Measurements from ENCODE around the gene PPM1G.
A peak's percentile ranks its signal among the peaks of the same experiment; 100 is the strongest.

Gene PPM1G

GRCh38 chr2:27379836-27380625 lies 29.4 kb downstream of the PPM1G start:
- peak overlapping the region; percentile 80 for H3K4me3 ChIP-seq (ENCODE audit: control insufficient read depth, low read depth, low read length)
- TF ChIP-seq CTCF (conservative IDR thresholded peaks at IDR 0.05; ENCODE audit: control insufficient read depth, insufficient read depth, low read depth, low read length): no peak
- DNase-seq (ENCODE audit: low read depth): peak; percentile 62

GRCh38 chr2:27379383-27379835 lies 30.0 kb downstream of the PPM1G start:
- no peak for TF ChIP-seq CTCF (conservative IDR thresholded peaks at IDR 0.05; ENCODE audit: control insufficient read depth, insufficient read depth, low read depth, low read length)
- peak overlapping the region; percentile 80 for H3K4me3 ChIP-seq (ENCODE audit: control insufficient read depth, low read depth, low read length)
- DNase-seq (ENCODE audit: low read depth): no peak

GRCh38 chr2:27378809-27379290 lies 30.5 kb downstream of the PPM1G start:
- no peak overlapping the region for H3K4me3 ChIP-seq (ENCODE audit: control insufficient read depth, low read depth, low read length)
- DNase-seq (ENCODE audit: low read depth): no peak
- no peak for TF ChIP-seq CTCF (conservative IDR thresholded peaks at IDR 0.05; ENCODE audit: control insufficient read depth, insufficient read depth, low read depth, low read length)

GRCh38 chr2:27378096-27378808 lies 31.1 kb downstream of the PPM1G start:
- peak; percentile 21 for DNase-seq (ENCODE audit: low read depth)
- H3K4me3 ChIP-seq (ENCODE audit: control insufficient read depth, low read depth, low read length): no peak overlapping the region
- TF ChIP-seq CTCF (conservative IDR thresholded peaks at IDR 0.05; ENCODE audit: control insufficient read depth, insufficient read depth, low read depth, low read length): peak; percentile 9

- no peak for TF ChIP-seq CTCF (conservative IDR thresholded peaks at IDR 0.05; ENCODE audit: control insufficient read depth, insufficient read depth, low read depth, low read length)
- DNase-seq (ENCODE audit: low read depth): no peak
These were observed 31.7 kb downstream of the PPM1G start for GRCh38 chr2:27377618-27378095.

GRCh38 chr2:27376866-27377617 lies 32.3 kb downstream of the PPM1G start:
- DNase-seq (ENCODE audit: low read depth): no peak
- H3K4me3 ChIP-seq (ENCODE audit: control insufficient read depth, low read depth, low read length): no peak overlapping the region
- no peak for TF ChIP-seq CTCF (conservative IDR thresholded peaks at IDR 0.05; ENCODE audit: control insufficient read depth, insufficient read depth, low read depth, low read length)

More at GRCh38 chr2:27377618-27378095, 31.7 kb downstream of the PPM1G start:
- H3K4me3 ChIP-seq (ENCODE audit: control insufficient read depth, low read depth, low read length): no peak overlapping the region
